Keratinocyte (primary cell): Measurements from ENCODE around the gene SLC25A21. TPM values are rescaled to one million over a fixed set of nuclear protein-coding genes. Genes with fewer than 3 reads are reported as not detected.

Source experiments
- DNase-seq: peaks from one replicate; pipeline ENCODE4 v3.0.0-alpha.2; 2011; ENCODE audit warnings: low read depth, missing footprints, low spot score
- FAIRE-seq: peaks from 2 replicates; lab custom pipeline; 2011; peaks lifted over from hg19 to GRCh38; lab: Jason Lieb, UNC
- H2AFZ ChIP-seq: 2 replicates; pipeline ENCODE4 v1.6.0; 2012; ENCODE audit warnings: low read length, control low read depth, inconsistent platforms; ENCODE audit not compliant: control insufficient read depth
- H3K27ac ChIP-seq: 2 replicates; pipeline ENCODE4 v1.5.1; 2011; ENCODE audit warnings: low read length; ENCODE audit not compliant: control insufficient read depth, insufficient read depth
- H3K27me3 ChIP-seq: 3 replicates; pipeline ENCODE4 v1.6.0; 2011; ENCODE audit warnings: low read length; ENCODE audit not compliant: control insufficient read depth, insufficient read depth; ENCODE audit errors: extremely low read depth
- H3K36me3 ChIP-seq, 2 experiments: 2 replicates in 1 of 2; 3 replicates in 1 of 2; pipeline ENCODE4 v1.5.1; 2011; ENCODE audit warnings: low read length in 2 of 2, mild to moderate bottlenecking in 1 of 2; ENCODE audit not compliant: control insufficient read depth in 2 of 2, insufficient read depth in 2 of 2; ENCODE audit errors: extremely low read depth in 1 of 2
- H3K4me1 ChIP-seq: 3 replicates; pipeline ENCODE4 v1.5.1; 2011; ENCODE audit warnings: low read length; ENCODE audit not compliant: control insufficient read depth, insufficient read depth; ENCODE audit errors: extremely low read depth
- H3K4me2 ChIP-seq: 3 replicates; pipeline ENCODE4 v1.6.0; 2011; ENCODE audit warnings: low read depth, low read length; ENCODE audit not compliant: control insufficient read depth, insufficient read depth; ENCODE audit errors: extremely low read depth
- H3K4me3 ChIP-seq, 3 experiments: fragments of 200-600 bp in 1 of 3; sonication (generic) in 1 of 3; 2 replicates in 2 of 3; 3 replicates in 1 of 3; pipeline ENCODE4 v1.5.1; 2011 to 2016; ENCODE audit warnings: low read length in 3 of 3, mild to moderate bottlenecking in 3 of 3, control low read depth in 2 of 3, inconsistent platforms in 1 of 3, low read depth in 1 of 3, mixed read lengths in 1 of 3, mixed run types in 1 of 3, moderate library complexity in 1 of 3; ENCODE audit not compliant: control insufficient read depth in 2 of 3, insufficient read depth in 2 of 3; ENCODE audit errors: extremely low read depth in 1 of 3
- H3K79me2 ChIP-seq: 2 replicates; pipeline ENCODE4 v1.6.0; 2012; ENCODE audit warnings: low read length; ENCODE audit not compliant: control insufficient read depth, insufficient read depth
- H3K9ac ChIP-seq: 3 replicates; pipeline ENCODE4 v1.6.0; 2011; ENCODE audit warnings: low read length; ENCODE audit not compliant: control insufficient read depth, insufficient read depth; ENCODE audit errors: extremely low read depth
- H3K9me1 ChIP-seq: 3 replicates; pipeline ENCODE4 v1.6.0; 2011; ENCODE audit warnings: low read length; ENCODE audit not compliant: control insufficient read depth, insufficient read depth; ENCODE audit errors: extremely low read depth
- H3K9me3 ChIP-seq: 2 replicates; pipeline ENCODE4 v1.5.1; 2012; ENCODE audit warnings: low read depth, low read length; ENCODE audit not compliant: control insufficient read depth
- H4K20me1 ChIP-seq: 3 replicates; pipeline ENCODE4 v1.6.0; 2011; ENCODE audit warnings: low read length; ENCODE audit not compliant: control insufficient read depth, insufficient read depth; ENCODE audit errors: extremely low read depth
- EZH2 ChIP-seq: IDR thresholded peaks from one replicate; pipeline ENCODE4 v1.6.1; 2012; ENCODE audit warnings: inconsistent platforms, mild to moderate bottlenecking, low read length, moderate library complexity
- dilution Hi-C: fragments of 300-500 bp; cut with MboI; formaldehyde crosslinking; loops from one replicate; pipeline ENCODE4 v1.7.0; 2020; ENCODE audit warnings: low sequenced_read_pairs; ENCODE audit not compliant: extremely low pct_ligation_motif_present
- polyA plus RNA-seq, 5 experiments: library from polyadenylated mRNA; depleted of rRNA in 3 of 5; stranded (reverse) in 3 of 5; stranded (forward) in 1 of 5; unstranded in 1 of 5; fragments of >200 nt; gene quantifications; 1 replicate in 1 of 5; 2 replicates in 3 of 5; 3 replicates in 1 of 5; pipeline versions ENCODE4 v1.2.1 to v1.2.3, GENCODE V29; 2011 to 2012; ENCODE audit warnings: missing spikeins in 2 of 5, low read depth in 1 of 5, low replicate concordance in 1 of 5
- TF ChIP-seq, protein P1 (sequence below), 3 experiments: IDR thresholded peaks in 1 of 3; conservative IDR thresholded peaks in 1 of 3; optimal IDR thresholded peaks in 1 of 3; 2 replicates in 2 of 3; 3 replicates in 1 of 3; pipeline versions ENCODE3 to v1.5.1; 2011; ENCODE audit warnings: low read length in 3 of 3, mild to moderate bottlenecking in 3 of 3, moderate library complexity in 2 of 3, control low read depth in 1 of 3, inconsistent platforms in 1 of 3; ENCODE audit not compliant: insufficient read depth in 2 of 3; ENCODE audit errors: extremely low read depth in 1 of 3

The SLC25A21 gene
- polyA plus RNA-seq, 1 donor (not counting 4 experiments of a cell fraction or from before 2014, with no cell fraction given): 0.66 TPM

- Histone ChIP-seq H3K9me3 (no peaks in the 10 kb centered on the region), H3K79me2 (no peaks in the 10 kb centered on the region), H3K9me1 (no peaks in the 10 kb centered on the region), H3K4me1 (peaks cover 3% of the 10 kb centered on the region), H3K4me2 (peak overlapping the region; percentile 30), H4K20me1 (no peaks in the 10 kb centered on the region), H3K9ac (no peak overlapping the region), H2AFZ (no peak overlapping the region), H3K36me3 (no peaks in the 10 kb centered on the region), H3K27me3 (peaks cover 90% of the 10 kb centered on the region), H3K4me3 (peak overlapping the region in 1 of 3 experiments; percentile 15), H3K27ac (no peak overlapping the region)
- DNase-seq (no peak), FAIRE-seq (no peak)
- TF ChIP-seq EZH2: no peak
- TF ChIP-seq, protein P1, sequence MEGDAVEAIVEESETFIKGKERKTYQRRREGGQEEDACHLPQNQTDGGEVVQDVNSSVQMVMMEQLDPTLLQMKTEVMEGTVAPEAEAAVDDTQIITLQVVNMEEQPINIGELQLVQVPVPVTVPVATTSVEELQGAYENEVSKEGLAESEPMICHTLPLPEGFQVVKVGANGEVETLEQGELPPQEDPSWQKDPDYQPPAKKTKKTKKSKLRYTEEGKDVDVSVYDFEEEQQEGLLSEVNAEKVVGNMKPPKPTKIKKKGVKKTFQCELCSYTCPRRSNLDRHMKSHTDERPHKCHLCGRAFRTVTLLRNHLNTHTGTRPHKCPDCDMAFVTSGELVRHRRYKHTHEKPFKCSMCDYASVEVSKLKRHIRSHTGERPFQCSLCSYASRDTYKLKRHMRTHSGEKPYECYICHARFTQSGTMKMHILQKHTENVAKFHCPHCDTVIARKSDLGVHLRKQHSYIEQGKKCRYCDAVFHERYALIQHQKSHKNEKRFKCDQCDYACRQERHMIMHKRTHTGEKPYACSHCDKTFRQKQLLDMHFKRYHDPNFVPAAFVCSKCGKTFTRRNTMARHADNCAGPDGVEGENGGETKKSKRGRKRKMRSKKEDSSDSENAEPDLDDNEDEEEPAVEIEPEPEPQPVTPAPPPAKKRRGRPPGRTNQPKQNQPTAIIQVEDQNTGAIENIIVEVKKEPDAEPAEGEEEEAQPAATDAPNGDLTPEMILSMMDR (optimal IDR thresholded peaks at IDR 0.05 in 1 of 3, IDR thresholded peaks at IDR 0.05 in 1 of 3, conservative IDR thresholded peaks at IDR 0.05 in 1 of 3; ENCODE audit: extremely low read depth in 1 of 3, insufficient read depth in 2 of 3, low read length in 3 of 3): no peak
- dilution Hi-C loops: no loop called here
Measured at GRCh38 chr14:36655571-36655962, 516.8 kb downstream of the SLC25A21 start.

DNA sequence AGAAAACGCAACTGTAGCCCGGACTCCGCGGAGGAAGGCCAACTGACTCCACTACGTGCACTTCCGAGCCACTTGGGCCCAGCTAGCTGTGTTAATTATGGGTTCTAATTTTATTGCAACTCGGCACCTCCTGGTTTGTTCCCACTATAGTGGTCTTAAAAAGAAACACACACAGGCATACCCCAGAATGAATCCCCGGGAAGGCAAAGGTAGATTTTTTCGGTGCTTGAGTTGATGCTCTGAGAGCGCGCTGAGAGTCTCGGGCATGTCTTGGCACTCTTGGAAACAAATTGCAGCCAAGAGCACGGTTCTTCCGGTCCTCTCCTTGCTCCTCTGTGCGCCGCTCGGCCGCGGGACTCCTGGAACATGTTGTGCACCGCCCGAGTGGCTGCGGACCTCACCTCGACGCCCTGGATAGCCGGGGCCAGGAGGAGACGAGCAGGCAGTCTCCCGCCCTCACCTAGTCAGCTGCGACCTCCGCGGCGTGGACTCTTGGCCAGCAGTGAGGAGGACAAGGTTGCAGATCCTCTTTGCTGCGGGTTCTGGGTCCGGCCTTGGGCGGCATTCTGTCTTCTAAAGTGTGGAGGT lies 517.5 kb downstream of the SLC25A21 start:
- FAIRE-seq (no peak), DNase-seq (no peak)
- Histone ChIP-seq H3K27ac (no peak overlapping the region), H3K27me3 (peaks cover 88% of the 10 kb centered on the region), H3K9me3 (no peaks in the 10 kb centered on the region), H3K9ac (no peak overlapping the region), H3K79me2 (no peaks in the 10 kb centered on the region), H2AFZ (no peak overlapping the region), H3K4me1 (peaks cover 3% of the 10 kb centered on the region), H4K20me1 (no peaks in the 10 kb centered on the region), H3K9me1 (no peaks in the 10 kb centered on the region), H3K4me3 (no peak overlapping the region), H3K4me2 (no peak overlapping the region), H3K36me3 (no peaks in the 10 kb centered on the region)
- TF ChIP-seq, protein P1 (optimal IDR thresholded peaks at IDR 0.05 in 1 of 3, IDR thresholded peaks at IDR 0.05 in 1 of 3, conservative IDR thresholded peaks at IDR 0.05 in 1 of 3; ENCODE audit: extremely low read depth in 1 of 3, insufficient read depth in 2 of 3, low read length in 3 of 3): no peak
- no peak for TF ChIP-seq EZH2
- dilution Hi-C loops: no loop called here
